ENCODE measurements around the gene PLEKHG1. TPM values are rescaled to one million over a fixed set of nuclear protein-coding genes. Genes with fewer than 3 reads are reported as not detected.

Gene PLEKHG1
- total and polyA plus RNA-seq, 9 donors: 5.3 to 74.0 (median 11.9) TPM

DNA sequence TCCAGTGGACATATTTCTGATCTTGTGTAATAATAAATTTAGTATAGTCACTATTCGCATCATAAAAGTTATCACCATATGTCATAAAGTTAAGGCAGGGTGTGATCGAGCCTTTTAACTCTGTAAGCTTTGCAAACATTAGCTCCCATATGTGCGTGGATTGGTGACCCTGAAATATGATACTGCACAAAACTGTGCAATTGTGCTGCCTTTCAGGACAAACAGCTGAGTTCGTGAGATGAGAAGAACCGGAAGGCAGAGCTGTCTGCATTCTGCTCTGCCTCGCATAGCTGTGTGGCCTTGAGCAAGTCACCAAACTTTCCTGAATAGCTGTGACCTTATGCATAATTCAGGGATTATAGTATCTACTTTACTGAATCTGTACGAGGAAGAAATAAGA lies 3.2 kb upstream of the PLEKHG1 start:
- no peak for DNase-seq
- H3K36me3 ChIP-seq: no peaks in the 10 kb centered on the region

DNA sequence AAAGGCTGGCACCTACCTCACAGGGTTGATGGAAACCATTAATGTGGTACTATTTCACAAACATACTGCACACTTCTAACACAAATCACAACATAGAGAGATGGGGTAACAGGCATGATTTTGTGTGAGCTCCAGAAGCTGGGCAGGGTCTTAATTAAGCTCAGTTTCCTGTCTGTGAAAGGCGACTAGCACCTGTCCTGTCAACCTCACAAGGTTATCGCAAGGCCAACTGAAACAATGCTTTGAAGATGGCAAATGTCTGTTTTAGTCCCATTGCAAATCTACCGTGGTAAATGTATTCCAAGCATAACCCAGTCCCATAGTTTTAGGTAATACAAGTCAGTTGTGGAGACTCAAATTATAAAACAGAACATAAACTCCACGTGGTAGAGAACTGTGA lies 1.3 kb upstream of the PLEKHG1 start:
- intact Hi-C loops (cut with DNase I): no loop called here
- TF ChIP-seq POLR2A (IDR thresholded peaks at IDR 0.05) (no peak), EP300 (IDR thresholded peaks at IDR 0.05) (no peak)
- TF ChIP-seq, protein P1, sequence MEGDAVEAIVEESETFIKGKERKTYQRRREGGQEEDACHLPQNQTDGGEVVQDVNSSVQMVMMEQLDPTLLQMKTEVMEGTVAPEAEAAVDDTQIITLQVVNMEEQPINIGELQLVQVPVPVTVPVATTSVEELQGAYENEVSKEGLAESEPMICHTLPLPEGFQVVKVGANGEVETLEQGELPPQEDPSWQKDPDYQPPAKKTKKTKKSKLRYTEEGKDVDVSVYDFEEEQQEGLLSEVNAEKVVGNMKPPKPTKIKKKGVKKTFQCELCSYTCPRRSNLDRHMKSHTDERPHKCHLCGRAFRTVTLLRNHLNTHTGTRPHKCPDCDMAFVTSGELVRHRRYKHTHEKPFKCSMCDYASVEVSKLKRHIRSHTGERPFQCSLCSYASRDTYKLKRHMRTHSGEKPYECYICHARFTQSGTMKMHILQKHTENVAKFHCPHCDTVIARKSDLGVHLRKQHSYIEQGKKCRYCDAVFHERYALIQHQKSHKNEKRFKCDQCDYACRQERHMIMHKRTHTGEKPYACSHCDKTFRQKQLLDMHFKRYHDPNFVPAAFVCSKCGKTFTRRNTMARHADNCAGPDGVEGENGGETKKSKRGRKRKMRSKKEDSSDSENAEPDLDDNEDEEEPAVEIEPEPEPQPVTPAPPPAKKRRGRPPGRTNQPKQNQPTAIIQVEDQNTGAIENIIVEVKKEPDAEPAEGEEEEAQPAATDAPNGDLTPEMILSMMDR (IDR thresholded peaks at IDR 0.05): no peak
- 83 to 89% (median 86%) methylated on average over 4 of the region's 4 CpGs for WGBS, 3 donors

More for the DNA sequence above, 3.2 kb upstream of the PLEKHG1 start:
- Histone ChIP-seq H3K9me3 (no peaks in the 10 kb centered on the region), H3K4me1 (ENCODE audit: insufficient read depth) (no peaks in the 10 kb centered on the region), H3K27me3 (no peaks in the 10 kb centered on the region), H3K27ac (no peak overlapping the region), H3K4me3 (no peak overlapping the region)
- intact Hi-C loops (cut with DNase I): no loop called here
- 62 to 78% (median 74%) methylated on average over 7 of the region's 7 CpGs for WGBS, 3 donors
- TF ChIP-seq POLR2A (IDR thresholded peaks at IDR 0.05) (no peak), EP300 (IDR thresholded peaks at IDR 0.05) (no peak)
- TF ChIP-seq, protein P1 (IDR thresholded peaks at IDR 0.05): no peak

DNA sequence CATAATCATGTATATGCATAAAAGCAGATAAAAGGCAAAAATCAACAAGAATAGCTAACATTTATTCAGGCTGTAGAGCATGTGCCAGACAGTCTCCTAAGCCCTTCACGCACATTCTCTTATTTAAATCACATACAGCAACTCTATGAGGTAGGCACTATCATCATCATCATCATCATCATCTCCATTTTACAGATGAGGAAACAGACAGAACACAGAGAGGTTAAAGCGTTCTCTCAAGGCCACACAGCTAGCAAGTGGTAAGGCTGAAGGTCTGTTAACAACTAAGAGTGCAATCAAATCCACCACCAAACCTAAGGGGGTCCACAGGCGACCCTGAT lies 857 bp upstream of the PLEKHG1 start:
- intact Hi-C loops (cut with DNase I): no loop called here
- H3K27ac ChIP-seq: no peak overlapping the region

More for the DNA sequence above, 1.3 kb upstream of the PLEKHG1 start:
- H3K27ac ChIP-seq: no peak overlapping the region
- DNase-seq: no peak
- H3K4me3 ChIP-seq: no peak overlapping the region
- H3K4me1 ChIP-seq (ENCODE audit: insufficient read depth): no peaks in the 10 kb centered on the region
- no peaks in the 10 kb centered on the region for H3K9me3 ChIP-seq
- H3K36me3 ChIP-seq: no peaks in the 10 kb centered on the region
- H3K27me3 ChIP-seq: no peaks in the 10 kb centered on the region

DNA sequence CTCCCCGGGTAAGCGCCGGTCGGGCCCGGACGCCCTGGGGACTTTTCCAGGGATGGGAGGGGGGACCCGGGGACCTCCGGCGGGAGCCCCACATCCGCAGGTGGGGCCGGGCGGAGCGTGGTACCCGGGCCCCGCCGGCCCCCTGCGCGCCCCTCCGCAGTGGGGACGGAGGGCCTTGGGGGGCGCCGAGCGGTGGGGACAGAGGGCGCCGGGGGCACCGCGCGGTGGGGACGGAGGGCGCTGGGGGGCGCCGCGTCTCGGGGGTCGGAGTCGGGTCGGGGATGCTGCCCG lies 270 bp downstream of the PLEKHG1 start:
- H3K27ac ChIP-seq: peak overlapping the region; percentile 45 to 85
- intact Hi-C loops (cut with DNase I): no loop called here

More for the DNA sequence above, 857 bp upstream of the PLEKHG1 start:
- no peaks in the 10 kb centered on the region for H3K9me3 ChIP-seq
- no peaks in the 10 kb centered on the region for H3K27me3 ChIP-seq
- H3K4me1 ChIP-seq (ENCODE audit: insufficient read depth): no peaks in the 10 kb centered on the region
- no peaks in the 10 kb centered on the region for H3K36me3 ChIP-seq
- 81 to 88% (median 83%) methylated on average over 3 of the region's 3 CpGs for WGBS, 3 donors
- TF ChIP-seq, protein P1 (IDR thresholded peaks at IDR 0.05): no peak
- TF ChIP-seq POLR2A (IDR thresholded peaks at IDR 0.05) (no peak), EP300 (IDR thresholded peaks at IDR 0.05) (no peak)
- no peak for DNase-seq
- no peak overlapping the region for H3K4me3 ChIP-seq

DNA sequence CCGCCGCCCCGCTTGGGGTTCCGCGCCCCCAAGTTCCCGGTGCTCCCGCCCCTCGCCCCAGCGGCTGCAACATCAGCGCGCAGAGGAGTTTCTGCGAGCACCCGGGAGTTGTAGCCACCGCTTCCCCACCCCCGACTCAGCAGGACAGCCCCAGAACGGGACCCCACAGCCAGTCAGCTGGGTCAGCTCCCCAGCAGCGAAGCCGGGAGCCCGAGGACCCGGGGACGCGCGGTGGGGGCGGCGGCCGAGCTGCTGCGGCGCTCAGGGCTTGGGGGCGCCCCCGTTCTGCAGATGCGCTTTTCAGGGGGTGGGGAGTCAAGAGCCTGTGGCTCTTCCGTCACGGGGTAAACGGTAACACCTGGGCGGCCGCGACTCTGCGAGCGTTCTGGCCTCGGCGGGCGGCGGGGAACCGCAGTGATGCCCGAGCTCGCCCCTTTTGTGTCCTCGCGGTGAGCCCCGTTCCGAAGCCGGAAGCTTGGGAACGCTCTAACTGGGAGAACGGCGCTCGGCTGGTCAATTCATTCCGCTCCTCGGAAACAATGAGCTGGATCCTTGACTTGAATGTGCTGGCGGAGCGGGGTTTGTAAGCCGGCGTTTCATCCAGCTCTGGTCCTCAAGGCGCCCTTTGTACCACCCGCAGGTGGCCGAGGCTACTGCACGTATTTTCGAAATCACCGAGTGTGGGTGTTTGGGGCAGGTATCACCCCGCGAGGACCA lies 774 bp downstream of the PLEKHG1 start:
- Histone ChIP-seq H3K36me3 (no peaks in the 10 kb centered on the region), H3K27me3 (no peaks in the 10 kb centered on the region), H3K9me3 (no peaks in the 10 kb centered on the region), H3K27ac (peak overlapping the region; percentile 45 to 85), H3K4me1 (ENCODE audit: insufficient read depth) (no peaks in the 10 kb centered on the region), H3K4me3 (peak overlapping the region; percentile 71)
- no peak for TF ChIP-seq EP300 (IDR thresholded peaks at IDR 0.05)
- TF ChIP-seq, protein P1 (IDR thresholded peaks at IDR 0.05): peak in 2 of 3 donors; percentile 28 to 31
- DNase-seq: peak; percentile 46 to 72 (median 57)
- intact Hi-C loops (cut with DNase I): no loop called here
- 0% methylated on average over 37 to 69 of the region's 69 CpGs for WGBS, 3 donors

More for the DNA sequence above, 270 bp downstream of the PLEKHG1 start:
- no peak for DNase-seq
- no peak for TF ChIP-seq POLR2A (IDR thresholded peaks at IDR 0.05)
- 0 to 2% methylated on average over 19 to 35 of the region's 38 CpGs; no CpG with 5 or more reads in 1 of the 3 donors for WGBS, 3 donors
- Histone ChIP-seq H3K9me3 (no peaks in the 10 kb centered on the region), H3K36me3 (no peaks in the 10 kb centered on the region), H3K27me3 (no peaks in the 10 kb centered on the region), H3K4me3 (peak overlapping the region; percentile 71), H3K4me1 (ENCODE audit: insufficient read depth) (no peaks in the 10 kb centered on the region)
